Measurements from ENCODE around the gene ACSM6. TPM values are rescaled to one million over a fixed set of nuclear protein-coding genes. Genes with fewer than 3 reads are reported as not detected.
A peak's percentile ranks its signal among the peaks of the same experiment; 100 is the strongest.

The ACSM6 gene
- polyA plus RNA-seq, 1 of the 3 experiments (the other 2 are of a cell fraction), result not detected

DNA sequence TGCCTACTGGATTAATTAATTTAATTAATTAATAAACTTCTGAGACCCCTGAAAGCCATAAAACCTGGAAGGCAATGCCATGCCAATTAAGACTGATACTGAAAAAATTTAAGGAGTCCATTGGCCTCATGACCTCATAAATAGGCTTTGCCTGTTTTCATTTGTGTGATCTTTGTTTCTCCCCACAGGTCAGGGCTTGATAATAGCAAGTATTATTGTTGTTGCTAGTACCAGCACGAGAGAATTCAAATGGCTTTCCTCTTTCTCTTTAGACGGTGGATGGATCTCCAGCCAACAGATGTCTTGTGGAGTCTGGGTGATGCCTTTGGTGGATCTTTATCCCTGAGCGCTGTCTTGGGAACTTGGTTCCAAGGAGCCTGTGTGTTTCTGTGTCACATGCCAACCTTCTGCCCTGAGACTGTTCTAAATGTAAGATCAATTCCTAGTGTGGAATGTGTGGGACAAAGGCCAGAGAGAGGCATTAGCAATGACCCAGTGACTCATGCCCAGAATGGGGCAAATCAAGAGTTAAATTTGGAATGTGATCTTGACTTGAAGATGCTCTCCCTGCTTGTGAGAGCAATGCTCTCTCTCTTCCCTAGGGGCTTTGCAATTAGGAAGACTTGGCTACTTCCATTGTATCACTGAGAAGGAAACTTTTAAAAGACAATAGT is 17.7 kb downstream of the ACSM6 start:
- TF ChIP-seq RFX5 (IDR thresholded peaks at IDR 0.05; ENCODE audit: low read length) (no peak), MEF2A (IDR thresholded peaks at IDR 0.05; ENCODE audit: borderline replicate concordance, low read depth) (no peak), FOSL2 (IDR thresholded peaks at IDR 0.05; ENCODE audit: borderline replicate concordance, low read depth) (peak; percentile 29; the same call in 1 of the 2 replicates), USF1 (IDR thresholded peaks at IDR 0.05; ENCODE audit: borderline replicate concordance, low read depth) (no peak), NFIC (IDR thresholded peaks at IDR 0.05; ENCODE audit: borderline replicate concordance) (peak; percentile 21; the same call in 1 of the 2 replicates)
- WGBS (ENCODE audit: low lambda C conversion rate), result 71% methylated on average over 3 of the region's 3 CpGs
- no peak overlapping the region for H3K4me3 ChIP-seq (ENCODE audit: low read depth in 2 of 2, low read length in 1 of 2)
- H3K9ac ChIP-seq, result no peak overlapping the region
- H3K27me3 ChIP-seq (ENCODE audit: insufficient read depth), result no peaks in the 10 kb centered on the region
- H4K20me1 ChIP-seq (ENCODE audit: insufficient read depth), result no peaks in the 10 kb centered on the region
- no peaks in the 10 kb centered on the region for H3K36me3 ChIP-seq (replicated peaks in 1 of 2; ENCODE audit: control insufficient read depth in 1 of 2, insufficient read depth in 2 of 2, low read length in 1 of 2)
- POLR2A ChIA-PET, result no interaction called here
- no peak for DNase-seq
- H3F3A ChIP-seq (replicated peaks; ENCODE audit: insufficient read depth), result no peaks in the 10 kb centered on the region
- no peak overlapping the region for H3K27ac ChIP-seq (ENCODE audit: low read depth in 2 of 2, low read length in 1 of 2)
- no peaks in the 10 kb centered on the region for H3K79me2 ChIP-seq (ENCODE audit: insufficient read depth)
- H3K4me1 ChIP-seq (ENCODE audit: control insufficient read depth in 1 of 2, insufficient read depth in 2 of 2, low read depth in 1 of 2, low read length in 1 of 2), result peaks cover 0 to 3% of the 10 kb centered on the region in 2 experiments; a peak in 1 of 4 replicates
- H3K9me2 ChIP-seq, result no peaks in the 10 kb centered on the region
- CTCF ChIA-PET, result interaction anchor here (0.9 to 1.0 kb wide), 2 partner anchors 31 to 150 kb away, joined by 3 read pairs; no protein-coding TSS in a partner anchor
- no peak overlapping the region for H3K4me2 ChIP-seq
- no peak overlapping the region for H2AFZ ChIP-seq (ENCODE audit: low read depth)
- H3K9me3 ChIP-seq, result no peaks in the 10 kb centered on the region

GRCh38 chr10:95214369-95214768 is 20.3 kb downstream of the ACSM6 start:
- TF ChIP-seq ELF1 (IDR thresholded peaks at IDR 0.05) (no peak), NRF1 (IDR thresholded peaks at IDR 0.05; ENCODE audit: low read depth, low read length) (no peak), SIN3A (IDR thresholded peaks at IDR 0.05; ENCODE audit: borderline replicate concordance, low read depth, low read length) (no peak), MXI1 (IDR thresholded peaks at IDR 0.05; ENCODE audit: low read depth, low read length) (no peak), NFIC (IDR thresholded peaks at IDR 0.05; ENCODE audit: borderline replicate concordance) (no peak), USF2 (IDR thresholded peaks at IDR 0.05; ENCODE audit: borderline replicate concordance, low read depth, low read length) (no peak), TCF12 (IDR thresholded peaks at IDR 0.05) (no peak), SMC3 (IDR thresholded peaks at IDR 0.05; ENCODE audit: low read depth, low read length) (no peak), RXRA (IDR thresholded peaks at IDR 0.05; ENCODE audit: borderline replicate concordance, low read depth) (no peak), MEF2A (IDR thresholded peaks at IDR 0.05; ENCODE audit: borderline replicate concordance, low read depth) (no peak), JUND (IDR thresholded peaks at IDR 0.05) (no peak), REST (IDR thresholded peaks at IDR 0.05; ENCODE audit: low read depth, low read length) (no peak), RCOR1 (IDR thresholded peaks at IDR 0.05; ENCODE audit: low read length) (no peak), FOXM1 (IDR thresholded peaks at IDR 0.05; ENCODE audit: low read depth) (no peak), RFX5 (IDR thresholded peaks at IDR 0.05; ENCODE audit: low read length) (no peak), RAD21 (IDR thresholded peaks at IDR 0.05; ENCODE audit: low read length) (no peak)
- Histone ChIP-seq H3K4me1 (ENCODE audit: control insufficient read depth in 1 of 2, insufficient read depth in 2 of 2, low read depth in 1 of 2, low read length in 1 of 2) (peaks cover 0 to 3% of the 10 kb centered on the region in 2 experiments; a peak in 1 of 4 replicates), H3K36me3 (replicated peaks in 1 of 2; ENCODE audit: control insufficient read depth in 1 of 2, insufficient read depth in 2 of 2, low read length in 1 of 2) (no peaks in the 10 kb centered on the region), H3K9me3 (0 out of 2 replicates have a peak, but pooled peaks cover 1% of the 10 kb centered on the region), H3K4me2 (no peak overlapping the region), H3K9ac (no peak overlapping the region), H3F3A (replicated peaks; ENCODE audit: insufficient read depth) (no peaks in the 10 kb centered on the region), H2AFZ (ENCODE audit: low read depth) (no peak overlapping the region), H3K27ac (ENCODE audit: low read depth in 2 of 2, low read length in 1 of 2) (no peak overlapping the region), H4K20me1 (ENCODE audit: insufficient read depth) (no peaks in the 10 kb centered on the region), H3K4me3 (ENCODE audit: low read depth in 2 of 2, low read length in 1 of 2) (no peak overlapping the region), H3K9me2 (no peaks in the 10 kb centered on the region), H3K27me3 (ENCODE audit: insufficient read depth) (no peaks in the 10 kb centered on the region), H3K79me2 (ENCODE audit: insufficient read depth) (no peaks in the 10 kb centered on the region)
- 100% methylated on average over 2 of the region's 2 CpGs for WGBS (ENCODE audit: low lambda C conversion rate)
- ChIA-PET CTCF (no interaction called here), POLR2A (no interaction called here)
- DNase-seq, result no peak
